Measurements from ENCODE around the gene GRIK5.

DNA sequence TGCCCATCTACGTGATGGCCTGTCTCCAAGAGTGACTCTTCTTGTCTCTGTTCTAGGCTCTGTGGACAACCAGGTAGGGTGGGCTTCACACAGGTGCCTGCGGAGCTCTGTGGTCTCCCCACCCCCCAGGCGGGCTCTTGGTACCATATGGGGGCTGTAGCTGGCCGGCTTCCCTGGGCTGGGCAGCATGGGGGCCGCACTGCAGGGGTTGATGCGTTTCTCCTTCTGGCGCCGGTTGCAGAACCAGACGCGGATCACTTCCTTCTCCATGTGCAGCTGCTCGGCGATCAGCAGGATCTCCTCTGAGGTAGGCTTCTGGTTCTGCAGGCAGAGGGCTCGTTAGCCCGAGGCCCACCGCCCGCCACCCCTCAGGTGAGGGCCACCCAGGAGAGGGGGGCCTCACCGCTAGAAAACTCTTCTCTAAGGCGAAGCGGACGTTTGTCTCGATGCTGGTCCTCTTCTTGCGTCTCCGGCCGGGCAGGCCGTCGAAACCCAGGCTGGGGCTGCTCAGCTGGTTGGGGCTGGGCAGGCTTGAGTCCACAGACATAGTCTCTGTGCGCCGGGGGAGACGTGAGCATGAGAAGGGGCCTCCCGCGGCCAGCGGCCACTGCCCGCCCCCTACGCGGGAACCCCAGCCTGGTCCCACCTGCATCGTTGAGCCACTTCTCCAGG lies 25.3 kb upstream of the GRIK5 start:
- no peak for TF ChIP-seq CTCF (IDR thresholded peaks at IDR 0.05)
- no peak for TF ChIP-seq POLR2A (IDR thresholded peaks at IDR 0.05)
- TF ChIP-seq POLR2AphosphoS5 (IDR thresholded peaks at IDR 0.05) = no peak
- TF ChIP-seq EP300 (IDR thresholded peaks at IDR 0.05; ENCODE audit: low read depth) = no peak
